Posterior cingulate gyrus (tissue), 11 donors: Measurements from ENCODE around the gene RBMS3.
A peak's percentile ranks its signal among the peaks of the same experiment; 100 is the strongest.
"Not testable (repeated sequence)": the region's sequence is repeated elsewhere in the genome, so short reads cannot be mapped to it uniquely, and the experiment has no call there.

Experiments used
- DNase-seq, 10 donors: peaks; one replicate each; pipeline versions ENCODE4 v3.0.0 to v3.0.0-alpha.2; 2020 to 2021; ENCODE audit warnings: mixed read lengths in 3 of 10
- intact Hi-C: fragments of 100-400 bp; cut with DNase I; formaldehyde crosslinking; loops from one replicate; pipeline ENCODE4 v1.15.1; 2023

Gene RBMS3

GRCh38 chr3:29513236-29513635, 232.4 kb downstream of the RBMS3 start:
- intact Hi-C loops, result no loop called here
- DNase-seq, result no peak

DNA sequence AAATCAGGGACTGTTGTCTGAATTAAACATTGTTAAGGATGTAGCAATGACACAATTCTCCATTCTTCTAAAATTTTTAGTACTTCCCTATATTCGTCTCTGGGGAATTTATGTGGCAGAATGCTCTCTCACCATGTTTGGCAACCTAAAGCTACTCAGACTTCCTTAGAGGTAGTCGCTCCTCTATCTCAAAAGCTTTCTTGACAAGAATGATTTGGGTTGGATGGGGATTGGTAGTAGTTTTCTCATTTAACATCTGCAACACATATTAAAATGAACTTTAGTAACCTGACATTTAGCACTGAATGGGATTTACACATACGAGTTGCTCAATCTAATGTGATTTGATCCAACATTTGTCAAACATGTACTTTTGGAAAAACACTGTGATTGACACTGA, 233.3 kb downstream of the RBMS3 start:
- intact Hi-C loops, result no loop called here
- DNase-seq, result no peak

- intact Hi-C loops, result no loop called here
- DNase-seq, result no peak
Observed at GRCh38 chr3:29514912-29515311, 234.0 kb downstream of the RBMS3 start.

DNA sequence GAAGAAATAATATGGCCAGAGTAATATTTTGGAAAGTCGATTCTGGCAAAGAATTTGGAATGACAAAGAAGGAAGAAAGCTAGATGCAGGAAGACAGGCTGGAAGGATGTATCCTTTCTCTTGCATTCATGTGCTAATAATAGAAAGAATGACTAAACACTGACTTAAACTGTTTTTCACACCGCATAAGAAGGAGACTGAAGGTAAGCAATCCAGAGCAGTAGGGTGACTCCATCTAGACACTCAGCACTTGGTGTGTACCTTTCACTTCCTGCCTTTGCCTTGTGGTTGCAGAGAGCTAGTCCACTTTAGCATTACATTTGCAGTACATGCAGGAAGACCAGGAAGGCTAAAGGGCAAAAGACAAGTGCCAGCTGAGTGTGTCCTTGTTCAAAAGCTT, 234.6 kb downstream of the RBMS3 start:
- no peak for DNase-seq
- intact Hi-C loops, result no loop called here

- intact Hi-C loops, result no loop called here
Observed at GRCh38 chr3:29516164-29516563, 235.3 kb downstream of the RBMS3 start.

GRCh38 chr3:29520764-29521163, 239.9 kb downstream of the RBMS3 start:
- intact Hi-C loops, result no loop called here
- DNase-seq, result no peak

More at GRCh38 chr3:29516164-29516563, 235.3 kb downstream of the RBMS3 start:
- DNase-seq, result no peak

DNA sequence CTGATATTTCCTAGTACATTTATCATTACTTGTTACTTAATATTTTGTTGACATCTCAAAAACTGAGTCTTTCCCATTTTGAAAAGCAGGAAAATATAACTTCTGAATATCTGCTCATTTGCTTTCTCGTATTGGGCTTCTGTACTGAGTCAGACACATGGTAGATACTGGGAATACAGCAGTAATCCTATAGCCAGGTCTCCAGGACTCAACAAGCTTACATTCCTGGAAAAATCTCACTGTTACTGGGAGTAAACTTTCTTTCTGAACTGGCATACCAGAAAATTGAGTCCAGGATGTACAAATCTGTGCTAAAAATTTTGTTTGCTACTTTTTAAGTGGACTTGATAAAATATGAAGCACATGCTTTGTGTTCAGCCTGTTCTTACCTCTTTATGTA, 240.4 kb downstream of the RBMS3 start:
- intact Hi-C loops, result no loop called here
- DNase-seq, result no peak

- DNase-seq, result no peak
- intact Hi-C loops, result no loop called here
Observed at GRCh38 chr3:29521751-29522150, 240.9 kb downstream of the RBMS3 start.

GRCh38 chr3:29524433-29524832, 243.6 kb downstream of the RBMS3 start:
- DNase-seq, result peak in 2 of 10 donors; percentile 36 to 62
- intact Hi-C loops, result not testable (repeated sequence)

DNA sequence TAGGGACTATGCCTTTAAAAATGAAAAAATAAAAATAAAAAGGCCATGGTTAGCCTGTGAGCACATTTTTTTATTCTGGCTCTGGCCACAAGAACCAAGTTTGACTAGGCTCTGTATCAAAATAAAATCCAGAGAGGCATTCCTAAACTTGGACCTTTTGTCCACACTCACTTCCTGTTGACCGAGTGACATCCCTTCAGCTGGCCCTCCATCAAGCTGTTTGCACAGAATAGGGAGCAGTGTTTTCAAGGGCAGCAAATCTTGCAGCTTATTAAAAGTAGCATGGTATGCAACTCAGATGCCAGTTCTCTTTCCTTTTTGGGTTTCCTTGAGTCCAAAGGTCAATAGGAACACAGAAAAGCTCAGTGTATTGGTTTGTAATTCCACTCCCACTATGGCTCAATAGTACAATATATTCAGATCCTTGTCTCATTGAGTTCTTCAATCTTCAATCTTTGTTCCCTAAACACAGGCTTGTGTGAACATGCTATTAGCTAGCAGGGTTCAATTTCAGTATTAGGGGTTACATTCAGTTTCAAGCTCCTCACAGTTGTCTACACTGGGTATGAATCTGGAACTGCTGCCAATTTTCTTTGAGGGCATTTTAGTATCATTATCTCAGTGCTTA, 244.5 kb downstream of the RBMS3 start:
- intact Hi-C loops, result no loop called here

GRCh38 chr3:29527246-29527645, 246.4 kb downstream of the RBMS3 start:
- DNase-seq, result no peak
- intact Hi-C loops, result no loop called here

More for the DNA sequence above, 244.5 kb downstream of the RBMS3 start:
- no peak for DNase-seq

DNA sequence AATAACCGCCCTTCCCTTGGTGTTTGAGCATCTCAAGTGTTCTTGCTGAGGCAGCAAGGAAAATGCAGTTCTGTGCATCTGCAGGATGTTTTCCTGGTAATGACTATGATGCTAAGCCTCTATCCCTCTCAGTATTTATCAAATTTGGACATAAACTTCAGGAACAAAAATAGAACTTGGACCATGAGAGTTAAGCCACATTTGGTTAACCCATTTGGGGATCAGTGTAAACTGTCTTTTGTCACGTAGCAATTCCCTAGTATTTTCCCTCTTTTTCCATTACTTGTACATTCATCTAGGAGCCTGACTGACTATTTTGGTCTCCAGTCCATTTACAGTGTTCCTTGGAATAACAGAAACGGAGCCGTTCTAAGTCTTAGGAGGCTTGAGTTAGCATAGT, 250.8 kb downstream of the RBMS3 start:
- intact Hi-C loops, result no loop called here
- no peak for DNase-seq

DNA sequence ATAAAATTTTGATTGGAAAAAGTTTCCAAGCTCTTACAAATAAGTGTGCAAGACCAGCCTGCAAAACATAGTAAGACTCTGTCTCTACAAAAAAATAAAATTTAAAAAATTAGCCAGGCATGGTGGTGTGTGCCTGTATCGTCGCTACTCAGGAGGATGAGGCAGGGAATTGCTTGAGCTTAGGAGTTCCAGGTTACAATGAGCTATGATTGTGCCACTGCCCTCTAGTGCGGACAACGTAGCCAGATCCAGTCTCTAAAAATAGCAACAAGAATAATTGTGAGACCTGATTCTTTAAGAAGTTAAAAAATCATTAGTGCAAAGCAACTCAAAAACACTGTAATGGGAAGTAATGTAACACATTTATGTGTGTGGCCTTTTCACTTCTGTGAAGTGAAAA, 251.6 kb downstream of the RBMS3 start:
- intact Hi-C loops, result no loop called here
- DNase-seq, result no peak

DNA sequence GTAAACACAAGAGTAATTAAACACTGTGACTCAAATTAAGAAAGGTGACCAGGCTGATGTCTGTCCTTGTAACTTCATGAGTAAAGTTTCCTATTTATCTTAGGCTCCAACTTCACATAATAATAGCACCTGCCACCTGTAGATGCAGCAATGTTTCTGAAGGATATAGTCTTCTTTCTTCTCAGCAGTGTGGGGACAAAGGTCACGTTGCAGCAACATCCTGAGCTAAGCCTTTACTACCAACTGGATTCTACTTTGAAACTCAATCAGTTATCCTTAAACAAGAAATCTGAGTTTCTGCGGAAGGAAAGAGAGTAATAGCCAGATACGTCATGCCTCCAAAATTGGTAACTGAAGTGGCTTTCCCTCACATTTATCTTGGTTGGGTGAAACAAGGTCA, 253.1 kb downstream of the RBMS3 start:
- no peak for DNase-seq
- intact Hi-C loops, result no loop called here

DNA sequence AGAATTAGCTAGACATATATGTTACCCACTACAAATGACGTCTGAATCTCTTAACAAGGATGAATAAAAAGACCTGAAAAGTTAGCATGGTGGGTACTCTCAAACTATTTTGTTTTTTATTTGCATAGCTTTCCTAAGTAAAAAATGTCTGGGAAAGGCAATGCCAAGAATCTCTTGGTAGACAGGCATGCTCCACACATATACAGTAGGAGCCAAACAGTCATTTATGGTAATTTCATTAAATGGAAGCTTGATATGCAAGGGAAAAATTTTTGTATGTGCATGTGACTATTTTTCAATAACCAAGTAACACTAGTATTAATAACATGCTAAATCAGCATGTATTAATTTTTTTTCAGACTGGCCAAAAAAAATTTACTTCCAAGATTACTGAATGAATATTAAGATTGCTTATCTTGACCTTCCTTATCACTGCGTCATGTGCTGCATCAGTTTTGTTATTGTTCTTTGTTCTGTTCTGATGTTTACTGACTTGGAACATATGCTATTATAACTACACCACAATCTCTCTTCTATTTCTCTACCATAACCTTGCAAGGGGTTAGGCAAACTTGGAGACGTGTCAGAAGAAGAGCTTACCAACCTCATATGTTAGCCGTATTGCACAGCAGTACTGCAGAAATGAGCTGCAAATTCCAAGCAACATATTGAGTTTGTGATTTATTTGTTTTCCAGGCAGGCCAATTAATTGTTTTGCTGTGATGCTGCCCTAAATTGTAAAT, 255.3 kb downstream of the RBMS3 start:
- intact Hi-C loops, result no loop called here
- no peak for DNase-seq

GRCh38 chr3:29537889-29538609, 257.2 kb downstream of the RBMS3 start:
- DNase-seq, result no peak

DNA sequence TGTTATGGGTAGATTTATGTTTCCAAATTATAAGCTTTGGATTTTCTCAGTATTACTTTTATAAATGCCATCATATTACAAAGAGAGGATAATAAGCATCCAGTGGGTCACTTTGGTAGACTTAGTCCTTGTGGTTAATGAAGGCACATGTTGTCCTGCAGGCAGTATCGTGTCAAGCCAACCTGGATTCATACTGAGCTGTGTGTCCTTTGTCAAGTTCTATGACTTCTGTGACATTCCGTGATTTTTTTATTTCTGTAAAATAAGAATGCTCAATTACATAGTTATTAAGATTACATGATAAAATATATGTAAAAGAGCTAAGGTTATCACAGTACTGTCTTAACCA, 257.7 kb downstream of the RBMS3 start:
- intact Hi-C loops, result no loop called here

More at GRCh38 chr3:29537889-29538609, 257.2 kb downstream of the RBMS3 start:
- intact Hi-C loops, result no loop called here

DNA sequence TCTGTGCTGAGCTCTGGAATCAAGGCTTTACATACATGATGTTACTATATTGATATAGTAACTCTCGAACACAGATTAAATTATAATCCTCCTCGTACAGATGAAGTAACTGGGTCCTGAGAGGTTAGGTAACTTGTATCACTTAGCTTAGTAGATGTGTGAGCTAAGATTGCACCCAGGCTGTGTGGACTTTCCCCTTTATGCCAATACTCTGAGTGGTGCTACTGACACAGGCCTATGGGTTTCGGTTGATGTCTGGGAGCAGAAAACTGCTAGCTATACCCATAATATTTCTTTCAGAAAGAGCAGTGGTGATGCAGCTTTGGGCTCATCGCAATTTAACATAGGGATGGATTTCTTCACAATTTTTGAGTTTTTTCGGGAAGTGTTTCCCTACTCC, 259.7 kb downstream of the RBMS3 start:
- DNase-seq, result no peak
- intact Hi-C loops, result no loop called here

More for the DNA sequence above, 257.7 kb downstream of the RBMS3 start:
- no peak for DNase-seq

DNA sequence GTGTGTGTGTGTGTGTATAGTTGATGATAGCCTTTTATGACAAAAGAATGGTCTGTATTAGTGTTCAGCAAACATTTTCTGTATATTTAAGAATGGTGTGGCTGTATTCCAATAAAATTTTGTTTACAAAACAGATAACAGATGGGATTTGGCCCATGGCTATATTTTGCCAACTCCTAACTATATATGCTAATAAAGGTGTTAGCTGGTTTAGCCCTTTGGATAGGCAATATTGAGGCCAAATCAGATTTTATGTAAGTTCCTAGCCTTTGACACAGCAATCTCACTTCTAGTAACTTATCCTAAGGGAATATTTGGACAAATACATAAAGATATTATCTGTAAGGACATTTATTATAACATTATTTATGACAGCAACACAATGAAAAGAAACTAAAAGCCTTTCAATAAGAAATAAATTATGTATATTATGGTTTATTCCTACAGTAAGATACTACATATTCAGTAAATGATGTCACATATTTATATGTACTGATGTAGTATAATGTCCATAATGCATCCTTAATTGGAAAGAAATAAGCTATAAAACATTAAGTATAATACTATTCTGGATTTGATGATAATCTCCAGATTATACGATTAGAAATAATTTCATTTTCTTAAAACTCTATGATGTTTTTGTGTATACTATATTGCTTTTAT, 264.0 kb downstream of the RBMS3 start:
- no peak for DNase-seq
- intact Hi-C loops, result no loop called here

DNA sequence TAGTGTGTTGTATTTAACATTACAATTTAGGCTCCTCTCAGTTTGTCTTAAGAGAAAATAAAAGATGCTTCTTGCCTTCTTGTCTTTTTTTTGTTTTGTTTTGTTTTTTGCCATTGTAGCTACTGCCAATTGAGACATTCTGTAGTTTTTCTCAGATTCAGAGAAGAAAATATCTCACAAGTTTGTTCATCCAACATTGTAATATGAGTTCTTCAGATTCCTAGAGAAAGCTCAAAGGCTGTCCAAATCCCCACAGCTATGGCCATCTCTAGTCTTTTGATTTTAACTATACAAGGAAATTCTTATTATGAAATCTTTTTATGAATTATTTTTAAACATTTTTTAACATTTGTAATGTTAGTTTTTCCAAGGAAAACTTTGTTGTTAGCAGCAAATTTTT, 264.7 kb downstream of the RBMS3 start:
- intact Hi-C loops, result no loop called here
- DNase-seq, result no peak

DNA sequence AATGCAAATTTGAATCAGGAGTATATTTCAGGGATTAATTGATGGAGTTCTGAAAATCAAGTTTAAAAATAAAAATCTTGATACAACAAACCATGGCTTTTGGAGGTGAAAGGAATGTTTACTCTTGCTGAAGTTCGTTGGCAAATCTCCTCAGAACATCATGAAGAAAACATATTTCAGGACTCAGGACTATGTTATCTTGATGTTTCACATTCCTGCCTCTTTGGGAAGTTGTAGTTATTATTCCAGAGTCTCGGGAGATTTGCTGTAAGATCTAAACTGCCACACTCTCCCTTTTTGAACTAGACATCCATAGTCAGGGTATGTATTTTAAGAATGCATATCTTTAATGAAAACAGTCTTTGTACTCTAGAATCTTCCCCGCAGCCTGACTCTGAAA, 271.2 kb downstream of the RBMS3 start:
- no peak for DNase-seq
- intact Hi-C loops, result no loop called here
